Measurements from ENCODE around the gene FBXW10.
"Not testable (repeated sequence)": the region's sequence is repeated elsewhere in the genome, so short reads cannot be mapped to it uniquely, and the experiment has no call there.

FBXW10 gene

DNA sequence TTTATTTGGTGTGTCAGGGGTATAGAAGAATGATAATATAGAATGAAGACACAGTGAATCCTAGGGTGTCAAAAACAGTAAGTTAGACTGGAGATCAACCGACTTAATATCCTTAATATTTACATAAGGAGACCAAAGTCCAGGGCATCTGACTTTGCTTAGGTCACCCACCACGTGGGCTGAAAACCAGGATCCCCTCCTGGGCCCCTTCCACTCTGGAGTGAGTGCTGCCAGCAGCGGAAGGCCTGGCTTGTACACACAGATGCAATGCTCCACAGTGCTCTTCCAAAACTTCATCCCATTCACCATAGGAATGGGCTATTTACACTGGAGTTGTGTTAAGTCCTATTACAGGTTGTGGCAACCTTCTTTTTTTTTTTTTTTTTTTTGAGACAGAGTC, 2.7 kb downstream of the FBXW10 start:
- not testable (repeated sequence) for H3K79me1 ChIP-seq (ENCODE audit: low read length)
- no CpG with 5 or more reads among the region's 3 CpGs for WGBS (ENCODE audit: extremely low coverage, insufficient coverage, insufficient read length)

GRCh38 chr17:18747501-18747900, 3.6 kb downstream of the FBXW10 start:
- not testable (repeated sequence) for H3K23ac ChIP-seq (ENCODE audit: low read length); H3K79me1 ChIP-seq (ENCODE audit: low read length); H2BK120ac ChIP-seq (ENCODE audit: insufficient read depth, low read length, poor library complexity); H4K12ac ChIP-seq (ENCODE audit: low read depth, low read length); H2AFZ ChIP-seq (ENCODE audit: insufficient read depth, low read length, poor library complexity); H2BK12ac ChIP-seq (ENCODE audit: low read length); H4K8ac ChIP-seq (ENCODE audit: low read depth, low read length); DNase-seq; H3K4ac ChIP-seq (ENCODE audit: low read depth, low read length); H2AK5ac ChIP-seq (ENCODE audit: low read length); H3K79me2 ChIP-seq (ENCODE audit: control insufficient read depth, insufficient read depth, low read length, poor library complexity); H3K14ac ChIP-seq (ENCODE audit: low read length); H4K91ac ChIP-seq (ENCODE audit: low read depth, low read length); H3K27me3 ChIP-seq (ENCODE audit: insufficient read depth, low read length); H3K36me3 ChIP-seq (ENCODE audit: control insufficient read depth in 1 of 2, insufficient read depth in 2 of 2, low read length in 2 of 2); H2BK5ac ChIP-seq (ENCODE audit: low read depth, low read length, poor library complexity); H3K9ac ChIP-seq (ENCODE audit: low read length); H3K4me3 ChIP-seq (ENCODE audit: low read depth, low read length); H3K27ac ChIP-seq (ENCODE audit: low read depth, low read length); H3K4me2 ChIP-seq (ENCODE audit: low read length); H3K9me3 ChIP-seq (ENCODE audit: insufficient read depth, low read depth, low read length); H3K4me1 ChIP-seq (ENCODE audit: control insufficient read depth in 1 of 2, insufficient read depth in 2 of 2, low read length in 2 of 2); H3K18ac ChIP-seq (ENCODE audit: low read length)
- no CpG with 5 or more reads among the region's 6 CpGs for WGBS (ENCODE audit: extremely low coverage, insufficient coverage, insufficient read length)

More for the DNA sequence above, 2.7 kb downstream of the FBXW10 start:
- H3K4me3 ChIP-seq (ENCODE audit: low read depth, low read length); H2BK120ac ChIP-seq (ENCODE audit: insufficient read depth, low read length, poor library complexity); H3K9me3 ChIP-seq (ENCODE audit: insufficient read depth, low read depth, low read length); H3K79me2 ChIP-seq (ENCODE audit: control insufficient read depth, insufficient read depth, low read length, poor library complexity); H3K4me1 ChIP-seq (ENCODE audit: control insufficient read depth in 1 of 2, insufficient read depth in 2 of 2, low read length in 2 of 2); H3K4ac ChIP-seq (ENCODE audit: low read depth, low read length); H4K91ac ChIP-seq (ENCODE audit: low read depth, low read length); H2AK5ac ChIP-seq (ENCODE audit: low read length); DNase-seq; H2BK5ac ChIP-seq (ENCODE audit: low read depth, low read length, poor library complexity); H2AFZ ChIP-seq (ENCODE audit: insufficient read depth, low read length, poor library complexity); H4K12ac ChIP-seq (ENCODE audit: low read depth, low read length); H4K8ac ChIP-seq (ENCODE audit: low read depth, low read length); H3K23ac ChIP-seq (ENCODE audit: low read length); H3K27ac ChIP-seq (ENCODE audit: low read depth, low read length); H3K4me2 ChIP-seq (ENCODE audit: low read length); H3K14ac ChIP-seq (ENCODE audit: low read length); H2BK12ac ChIP-seq (ENCODE audit: low read length); H3K18ac ChIP-seq (ENCODE audit: low read length); H3K9ac ChIP-seq (ENCODE audit: low read length); H3K27me3 ChIP-seq (ENCODE audit: insufficient read depth, low read length); H3K36me3 ChIP-seq (ENCODE audit: control insufficient read depth in 1 of 2, insufficient read depth in 2 of 2, low read length in 2 of 2): not testable (repeated sequence)

- no CpG with 5 or more reads among the region's 1 CpG for WGBS (ENCODE audit: extremely low coverage, insufficient coverage, insufficient read length)
Measured at GRCh38 chr17:18750242-18750641, 6.4 kb downstream of the FBXW10 start.

GRCh38 chr17:18753829-18754409, 10.1 kb downstream of the FBXW10 start:
- H3K4me1 ChIP-seq (ENCODE audit: control insufficient read depth in 1 of 2, insufficient read depth in 2 of 2, low read length in 2 of 2); H3K14ac ChIP-seq (ENCODE audit: low read length); H2AFZ ChIP-seq (ENCODE audit: insufficient read depth, low read length, poor library complexity); H3K4ac ChIP-seq (ENCODE audit: low read depth, low read length); H2AK5ac ChIP-seq (ENCODE audit: low read length); H3K4me2 ChIP-seq (ENCODE audit: low read length); H2BK12ac ChIP-seq (ENCODE audit: low read length); H3K27ac ChIP-seq (ENCODE audit: low read depth, low read length); H3K9ac ChIP-seq (ENCODE audit: low read length); H2BK5ac ChIP-seq (ENCODE audit: low read depth, low read length, poor library complexity); H3K9me3 ChIP-seq (ENCODE audit: insufficient read depth, low read depth, low read length); H3K79me1 ChIP-seq (ENCODE audit: low read length); H4K91ac ChIP-seq (ENCODE audit: low read depth, low read length); H4K12ac ChIP-seq (ENCODE audit: low read depth, low read length); H2BK120ac ChIP-seq (ENCODE audit: insufficient read depth, low read length, poor library complexity); H4K8ac ChIP-seq (ENCODE audit: low read depth, low read length); H3K4me3 ChIP-seq (ENCODE audit: low read depth, low read length); H3K79me2 ChIP-seq (ENCODE audit: control insufficient read depth, insufficient read depth, low read length, poor library complexity); H3K27me3 ChIP-seq (ENCODE audit: insufficient read depth, low read length); H3K23ac ChIP-seq (ENCODE audit: low read length); H3K36me3 ChIP-seq (ENCODE audit: control insufficient read depth in 1 of 2, insufficient read depth in 2 of 2, low read length in 2 of 2); H3K18ac ChIP-seq (ENCODE audit: low read length): not testable (repeated sequence)
- WGBS (ENCODE audit: extremely low coverage, insufficient coverage, insufficient read length), result no CpG with 5 or more reads among the region's 6 CpGs
- DNase-seq, result peak; percentile 28 to 58

More at GRCh38 chr17:18750242-18750641, 6.4 kb downstream of the FBXW10 start:
- H2BK12ac ChIP-seq (ENCODE audit: low read length); H3K4me3 ChIP-seq (ENCODE audit: low read depth, low read length); H3K79me2 ChIP-seq (ENCODE audit: control insufficient read depth, insufficient read depth, low read length, poor library complexity); H4K91ac ChIP-seq (ENCODE audit: low read depth, low read length); H2BK120ac ChIP-seq (ENCODE audit: insufficient read depth, low read length, poor library complexity); H3K9me3 ChIP-seq (ENCODE audit: insufficient read depth, low read depth, low read length); H3K27ac ChIP-seq (ENCODE audit: low read depth, low read length); H3K36me3 ChIP-seq (ENCODE audit: control insufficient read depth in 1 of 2, insufficient read depth in 2 of 2, low read length in 2 of 2); H4K8ac ChIP-seq (ENCODE audit: low read depth, low read length); H2AK5ac ChIP-seq (ENCODE audit: low read length); H3K79me1 ChIP-seq (ENCODE audit: low read length); H3K27me3 ChIP-seq (ENCODE audit: insufficient read depth, low read length); H2BK5ac ChIP-seq (ENCODE audit: low read depth, low read length, poor library complexity); H3K4ac ChIP-seq (ENCODE audit: low read depth, low read length); DNase-seq; H4K12ac ChIP-seq (ENCODE audit: low read depth, low read length); H2AFZ ChIP-seq (ENCODE audit: insufficient read depth, low read length, poor library complexity); H3K4me2 ChIP-seq (ENCODE audit: low read length); H3K18ac ChIP-seq (ENCODE audit: low read length); H3K4me1 ChIP-seq (ENCODE audit: control insufficient read depth in 1 of 2, insufficient read depth in 2 of 2, low read length in 2 of 2); H3K14ac ChIP-seq (ENCODE audit: low read length); H3K9ac ChIP-seq (ENCODE audit: low read length); H3K23ac ChIP-seq (ENCODE audit: low read length): not testable (repeated sequence)

All from trophoblast cell (in vitro differentiated cells and primary cell).